ENCODE results near the gene NAT9. TPM values are rescaled to one million over a fixed set of nuclear protein-coding genes. Genes with fewer than 3 reads are reported as not detected.

NAT9 gene
- total and polyA plus RNA-seq, 2 donors (not counting 3 experiments of a cell fraction or from before 2014, with no cell fraction given) = 39.3 to 44.8 TPM

GRCh38 chr17:74805591-74805991, 29.4 kb upstream of the NAT9 start:
- TF ChIP-seq FOS (IDR thresholded peaks at IDR 0.05; ENCODE audit: borderline replicate concordance, insufficient read depth, low read length) (no peak), MAX (IDR thresholded peaks at IDR 0.05; ENCODE audit: insufficient read depth, insufficient read length) (no peak), EZH2 (IDR thresholded peaks at IDR 0.05; ENCODE audit: borderline replicate concordance, low read depth, low read length, severe bottlenecking) (no peak), POLR2AphosphoS5 (IDR thresholded peaks at IDR 0.05; ENCODE audit: insufficient read depth, low read depth, low read length) (no peak), POLR2A (IDR thresholded peaks at IDR 0.05; ENCODE audit: low read depth, low read length) (no peak), CTCF (IDR thresholded peaks at IDR 0.05; ENCODE audit: extremely low read depth in 1 of 2, insufficient read depth in 1 of 2, low read depth in 1 of 2, low read length in 2 of 2) (no peak), JUN (IDR thresholded peaks at IDR 0.05; ENCODE audit: borderline replicate concordance, insufficient read depth, insufficient read length, low read depth) (no peak), MYC (IDR thresholded peaks at IDR 0.05; ENCODE audit: low read depth, low read length) (no peak), GATA2 (IDR thresholded peaks at IDR 0.05; ENCODE audit: insufficient read depth, insufficient read length, low read depth, low read length) (no peak)
- FAIRE-seq = no peak
- dilution Hi-C loops (cut with MboI; ENCODE audit: extremely low pct_ligation_motif_present, low sequenced_read_pairs) = no loop called here

More at GRCh38 chr17:74805591-74805991, 29.4 kb upstream of the NAT9 start:
- Histone ChIP-seq H3K27me3 (ENCODE audit: control insufficient read depth in 2 of 2, insufficient read depth in 2 of 2, low read length in 2 of 2) (no peaks in the 10 kb centered on the region), H3K79me2 (ENCODE audit: control insufficient read depth, insufficient read depth, low read length) (no peaks in the 10 kb centered on the region), H3K27ac (ENCODE audit: insufficient read depth, low read depth, low read length) (no peak overlapping the region), H3K9ac (replicated peaks; ENCODE audit: extremely low read depth, insufficient read depth, low read length) (no peak overlapping the region), H3K4me3 (replicated peaks in 1 of 3; ENCODE audit: insufficient read depth in 1 of 3, low read depth in 1 of 3, low read length in 3 of 3) (no peak overlapping the region), H3K4me1 (ENCODE audit: control insufficient read depth, extremely low read depth, insufficient read depth, low read length) (no peaks in the 10 kb centered on the region), H3K9me3 (replicated peaks; ENCODE audit: control insufficient read depth, insufficient read depth, low read length) (no peaks in the 10 kb centered on the region), H4K20me1 (replicated peaks; ENCODE audit: control insufficient read depth, extremely low read depth, insufficient read depth, low read length) (no peaks in the 10 kb centered on the region), H3K9me1 (replicated peaks; ENCODE audit: control insufficient read depth, extremely low read depth, insufficient read depth, low read length) (no peaks in the 10 kb centered on the region), H3K4me2 (ENCODE audit: insufficient read depth, low read length) (no peak overlapping the region), H2AFZ (ENCODE audit: low read depth, low read length) (no peak overlapping the region), H3K36me3 (ENCODE audit: control insufficient read depth in 2 of 2, extremely low read depth in 1 of 2, insufficient read depth in 2 of 2, low read length in 2 of 2) (peaks cover 0 to 3% of the 10 kb centered on the region in 2 experiments)
- no TSS peak for BruUV-seq (replicated peaks)
- DNase-seq (ENCODE audit: low read depth, low spot score) = no peak
- intact Hi-C loops (cut with micrococcal nuclease) = no loop called here
- ChIA-PET POLR2A (no interaction called here), CTCF (interaction anchor here (0.8 to 3.3 kb wide), 5 partner anchors 15 to 54 kb away, joined by 3 to 14 read pairs (median 3); partner anchors contain the start of gene GRIN2C)

All from endothelial cell of umbilical vein (primary cell).